Occipital lobe (tissue), 2 donors: ENCODE results near the gene SEMA5B. TPM values are rescaled to one million over a fixed set of nuclear protein-coding genes. Genes with fewer than 3 reads are reported as not detected.

Experiments
- DNase-seq: peaks from one replicate; lab custom pipeline; 2025; lab: John Stamatoyannopoulos, UW
- total RNA-seq: library from RNA; depleted of rRNA; stranded (reverse); fragments of >200 nt; gene quantifications from one replicate; pipeline ENCODE4 v1.2.3, GENCODE V29; 2014

Gene SEMA5B
- total RNA-seq, 1 donor from 2014 or later = 9.8 TPM

DNA sequence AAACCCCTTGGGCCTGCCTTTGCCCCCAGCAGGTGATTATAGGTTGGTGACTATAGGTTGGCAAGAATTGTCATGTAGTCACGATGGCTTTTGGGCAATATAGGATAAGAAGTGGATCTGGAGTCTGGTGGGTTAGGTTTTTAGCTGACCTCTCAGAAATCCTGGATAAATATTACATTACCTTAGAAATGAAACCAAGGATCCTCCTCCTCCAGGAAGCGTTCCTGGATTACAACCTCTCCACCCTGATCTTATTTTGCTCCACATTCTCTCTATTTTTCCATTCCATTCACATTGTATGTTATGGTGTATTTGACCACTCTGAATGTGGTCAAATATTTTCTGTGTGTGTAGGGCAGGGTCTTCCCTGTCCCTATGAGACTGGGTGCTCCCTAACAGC is 82.3 kb downstream of the SEMA5B start:
- no peak for DNase-seq

DNA sequence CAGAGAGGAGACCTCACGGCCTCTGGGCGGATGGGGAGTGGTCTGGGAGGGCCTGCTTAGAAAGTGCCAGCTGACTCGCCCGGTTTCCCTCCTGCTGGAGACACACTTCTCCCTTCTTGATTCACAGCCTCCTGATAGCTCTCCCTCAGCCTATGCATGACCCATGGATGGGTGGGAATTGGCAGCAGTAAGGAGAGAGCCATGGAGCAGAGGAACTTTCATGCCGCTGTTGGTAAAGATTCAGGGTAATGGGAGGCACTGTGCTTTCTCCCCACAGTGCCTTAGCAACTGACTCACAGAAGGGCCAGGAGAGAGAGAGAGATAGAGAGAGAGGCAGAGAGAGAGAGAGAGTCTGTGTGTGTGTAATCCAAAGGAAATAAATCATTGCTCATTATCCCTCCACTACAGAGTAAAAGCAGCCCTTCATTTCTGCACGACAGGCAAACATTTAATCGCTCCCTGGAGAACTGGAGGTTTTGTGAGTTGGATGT is 82.8 kb downstream of the SEMA5B start:
- no peak for DNase-seq

GRCh38 chr3:122943828-122944190 is 83.8 kb downstream of the SEMA5B start:
- DNase-seq = no peak

- peak; percentile 29 for DNase-seq
Observed at GRCh38 chr3:122942937-122943827, 84.4 kb downstream of the SEMA5B start.

DNA sequence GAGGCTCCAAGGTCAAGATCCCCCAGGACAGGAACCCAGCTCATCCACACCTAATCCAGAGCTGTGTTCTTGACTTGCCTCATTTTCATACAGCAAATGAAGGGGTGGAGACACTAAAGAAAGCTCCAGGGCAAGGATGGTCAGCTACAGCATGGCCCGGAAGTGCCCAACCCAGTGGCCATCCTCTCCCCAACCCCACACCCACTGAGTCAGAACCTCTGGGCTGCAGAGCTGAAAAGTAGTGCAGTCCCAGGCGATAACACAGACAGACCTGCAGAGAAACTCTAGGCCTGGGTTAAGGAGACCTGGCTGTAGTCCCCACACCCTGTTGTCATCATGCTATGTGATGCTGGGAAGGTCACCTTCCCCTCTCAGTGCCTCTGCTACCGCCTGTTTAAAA is 85.3 kb downstream of the SEMA5B start:
- no peak for DNase-seq

DNA sequence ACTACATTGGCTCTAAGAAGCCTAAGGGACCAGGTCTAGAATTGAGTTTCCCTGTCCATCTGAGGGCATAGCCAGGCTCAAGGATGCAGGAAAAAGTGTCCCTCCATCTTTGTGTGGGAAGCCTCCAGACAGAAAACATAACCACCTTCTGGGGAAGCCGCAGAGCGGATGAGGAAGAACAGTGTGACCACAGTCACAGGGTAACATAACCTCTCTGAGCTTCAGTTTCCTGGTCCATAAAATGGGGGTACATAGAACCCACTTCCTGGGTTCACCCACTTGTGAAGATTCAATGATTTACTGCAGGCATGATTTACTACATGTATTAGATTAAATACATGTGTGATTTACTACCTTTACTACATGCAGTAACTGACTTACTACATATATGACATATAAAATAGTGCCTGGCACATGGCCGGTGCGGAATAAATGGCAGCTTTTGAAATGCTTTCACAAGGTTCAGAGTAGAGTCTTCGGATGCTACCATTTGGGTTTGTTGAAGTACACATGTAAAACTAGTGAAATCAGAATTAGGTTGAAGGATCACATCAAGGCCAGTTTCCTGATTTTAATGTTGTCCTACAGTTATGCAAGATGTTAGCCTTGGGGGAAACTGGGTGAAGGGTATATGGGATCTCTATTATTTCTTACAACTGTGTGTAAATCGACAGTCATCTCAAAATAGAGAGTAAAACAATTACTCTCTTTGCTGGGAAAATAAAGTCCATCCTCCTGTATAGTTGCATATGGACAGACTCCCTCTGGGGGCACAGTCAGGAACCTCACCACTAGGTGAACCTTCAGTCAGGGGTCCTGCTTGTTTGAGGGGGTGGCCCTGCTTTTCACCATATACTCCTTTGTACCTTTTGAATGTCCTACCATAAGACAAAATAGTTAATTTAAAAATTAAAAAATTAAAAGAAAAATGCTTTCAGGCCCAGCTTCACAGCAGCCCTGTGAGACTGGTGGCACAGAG is 86.0 kb downstream of the SEMA5B start:
- no peak for DNase-seq

- no peak for DNase-seq
Observed at GRCh38 chr3:122940628-122941086, 86.9 kb downstream of the SEMA5B start.

GRCh38 chr3:122938783-122939425 is 88.7 kb downstream of the SEMA5B start:
- DNase-seq = no peak

GRCh38 chr3:122937745-122938144 is 89.8 kb downstream of the SEMA5B start:
- no peak for DNase-seq

DNA sequence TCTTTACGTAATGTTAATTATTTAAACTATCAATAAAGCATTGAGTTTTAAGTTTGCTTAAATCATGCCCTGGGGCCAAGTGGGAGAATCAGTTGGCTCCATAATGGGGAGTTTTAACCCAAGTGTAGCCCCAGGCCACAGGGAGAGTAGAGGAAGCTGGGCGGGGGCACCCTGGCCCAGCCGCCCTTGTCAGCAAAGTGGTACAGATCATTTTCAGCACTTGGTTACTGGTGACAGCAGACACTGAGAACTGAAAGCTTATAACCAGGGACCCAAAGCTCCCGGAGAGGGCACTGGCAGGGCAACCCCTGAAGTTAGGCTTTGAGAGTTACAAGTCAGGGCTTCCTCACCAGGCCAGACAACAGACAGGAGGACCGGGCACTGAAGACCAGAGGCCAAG is 90.6 kb downstream of the SEMA5B start:
- no peak for DNase-seq

DNA sequence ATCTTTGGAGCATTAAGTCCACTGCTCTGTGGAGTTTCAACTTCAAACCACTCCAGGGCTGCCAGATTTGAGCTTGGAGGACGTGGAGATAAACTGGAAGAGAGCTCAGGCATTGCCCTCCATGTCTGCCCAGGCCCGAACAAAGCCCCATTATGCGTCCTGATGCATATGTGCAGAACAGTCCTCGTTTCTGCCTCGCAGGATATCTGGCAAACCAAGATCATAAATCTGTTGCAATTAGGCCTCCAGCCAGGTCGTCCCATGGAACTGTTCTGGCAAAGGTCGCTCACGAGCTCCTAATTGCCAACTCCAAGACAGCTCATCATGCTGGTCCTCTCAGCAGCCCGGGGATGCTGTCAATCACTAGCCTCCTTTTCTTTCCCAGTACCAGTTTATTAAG is 91.2 kb downstream of the SEMA5B start:
- no peak for DNase-seq

DNA sequence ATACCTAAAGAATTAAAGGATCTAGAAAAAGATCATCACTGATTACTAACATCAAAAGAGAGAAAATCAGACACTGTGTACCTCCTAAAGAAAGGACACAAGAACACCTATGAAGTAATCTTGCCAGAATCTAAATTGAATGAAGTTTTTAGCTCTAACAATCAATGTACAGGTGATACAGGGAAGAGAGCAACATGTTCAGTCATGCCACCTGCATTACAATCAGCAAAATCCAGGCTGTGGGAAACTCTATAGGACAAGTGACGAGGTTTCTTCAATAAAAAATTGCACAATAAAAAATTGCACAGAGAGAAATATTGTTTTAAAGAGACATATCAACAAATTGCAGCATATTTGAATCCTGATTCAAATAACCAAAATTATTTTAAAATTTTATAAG is 93.3 kb downstream of the SEMA5B start:
- DNase-seq = no peak

GRCh38 chr3:122932251-122932967 is 95.2 kb downstream of the SEMA5B start:
- no peak for DNase-seq

DNA sequence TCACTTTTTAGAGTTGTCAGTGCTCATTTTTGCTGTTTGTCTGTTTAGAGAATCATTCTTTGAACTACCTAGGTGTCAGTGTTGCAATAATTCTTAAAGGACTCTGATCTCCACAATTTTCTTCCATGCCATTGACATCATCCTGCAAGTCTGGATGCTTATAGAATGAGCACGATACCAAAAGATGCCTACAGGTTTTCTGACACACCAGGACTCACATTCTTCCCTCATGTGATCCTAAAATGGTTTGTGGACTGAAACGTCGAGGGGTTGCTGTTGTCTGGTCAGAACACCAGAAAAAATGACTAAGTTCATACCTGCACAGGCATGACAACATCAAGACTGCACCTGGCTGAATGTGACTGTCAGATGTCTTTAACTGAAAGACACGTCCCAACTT is 95.9 kb downstream of the SEMA5B start:
- no peak for DNase-seq

- DNase-seq = no peak
Observed at GRCh38 chr3:122930063-122930997, 97.2 kb downstream of the SEMA5B start.

- DNase-seq = no peak
Observed at GRCh38 chr3:122929188-122930062, 98.1 kb downstream of the SEMA5B start.

- DNase-seq = no peak
Observed at GRCh38 chr3:122928396-122929187, 99.0 kb downstream of the SEMA5B start.

DNA sequence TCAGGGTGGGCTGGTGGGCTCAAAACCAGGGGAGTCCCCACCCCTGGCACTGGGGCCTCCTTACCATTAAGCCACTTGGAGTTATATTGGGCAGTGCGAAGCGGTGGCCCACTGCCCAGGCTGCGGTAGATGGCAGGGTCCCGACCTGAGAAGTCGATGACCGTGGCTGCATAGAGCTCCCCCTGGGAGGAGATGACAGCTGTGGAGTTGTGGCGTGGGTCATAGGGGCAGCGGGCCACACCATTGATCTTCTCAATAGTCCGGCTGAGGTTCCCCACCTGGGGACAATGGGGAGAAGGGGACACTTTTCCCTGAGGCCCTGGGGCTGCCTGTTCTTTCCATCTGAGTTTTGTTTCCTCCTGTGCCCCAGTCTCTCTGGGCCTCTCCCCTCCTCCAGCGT is 99.8 kb downstream of the SEMA5B start:
- DNase-seq = no peak
